B cell (primary cell): ENCODE measurements around the gene MFSD6L. TPM values are rescaled to one million over a fixed set of nuclear protein-coding genes. Genes with fewer than 3 reads are reported as not detected.

Experiments used
- ATAC-seq: fragments of 200-7000 bp; cut with Tn5 transposase; one replicate; pipeline ENCODE4 v1.10.0; 2021; ENCODE audit warnings: low read depth, mild to moderate bottlenecking, moderate number of reproducible peaks, moderate library complexity
- CTCF ChIA-PET: fragments of 350-600 bp; sonication (Branson Sonifier 250); formaldehyde crosslinking; loops from one replicate; lab custom pipeline; 2021; ENCODE audit warnings: antibody characterized with exemption, inconsistent platforms; lab: Charles Lee
- POLR2A ChIA-PET: fragments of 350-600 bp; sonication (Branson Sonifier 250); formaldehyde crosslinking; loops from one replicate; lab custom pipeline; 2021; ENCODE audit warnings: antibody characterized with exemption; lab: Charles Lee
- DNase-seq: peaks from one replicate; pipeline ENCODE4 v3.0.0; 2013
- H2AFZ ChIP-seq: 2 replicates; pipeline ENCODE4 v1.6.1; 2012; ENCODE audit warnings: mild to moderate bottlenecking, low read depth, low read length; ENCODE audit not compliant: insufficient read depth, poor library complexity, severe bottlenecking
- H3K27ac ChIP-seq, 2 donors: 1 replicate in 1 of 2; 2 replicates in 1 of 2; pipeline ENCODE4 v1.5.1; 2012 to 2013; ENCODE audit warnings: low read length in 2 of 2, mild to moderate bottlenecking in 2 of 2, moderate library complexity in 1 of 2
- H3K27me3 ChIP-seq, 4 experiments: fragments of 200-600 bp in 1 of 4; sonication (generic) in 1 of 4; replicated peaks in 1 of 4; 1 replicate in 2 of 4; 2 replicates in 2 of 4; pipeline versions ENCODE4 v1.6.1 to v1.7.0; 2013 to 2016; ENCODE audit warnings: low read length in 3 of 4, mild to moderate bottlenecking in 2 of 4, mixed read lengths in 1 of 4, moderate library complexity in 1 of 4; ENCODE audit not compliant: insufficient read depth in 4 of 4, control insufficient read depth in 3 of 4; ENCODE audit errors: control extremely low read depth in 1 of 4
- H3K36me3 ChIP-seq, 2 experiments: replicated peaks in 1 of 2; 1 replicate in 1 of 2; 2 replicates in 1 of 2; pipeline versions ENCODE4 v1.6.1 to v1.7.1; 2013; ENCODE audit warnings: low read length in 1 of 2; ENCODE audit not compliant: insufficient read depth in 2 of 2, control insufficient read depth in 1 of 2; ENCODE audit errors: control extremely low read depth in 1 of 2, extremely low read depth in 1 of 2
- H3K4me1 ChIP-seq, 2 donors: fragments of 200-600 bp in 1 of 2; sonication (generic) in 1 of 2; 1 replicate in 1 of 2; 2 replicates in 1 of 2; pipeline versions ENCODE4 v1.5.1 to v1.6.1; 2013 to 2017; ENCODE audit warnings: low read length in 2 of 2; ENCODE audit not compliant: control insufficient read depth in 2 of 2, insufficient read depth in 2 of 2
- H3K4me2 ChIP-seq: replicated peaks from 2 replicates; pipeline ENCODE3; 2012; ENCODE audit warnings: mild to moderate bottlenecking, low read depth, low read length; ENCODE audit not compliant: poor library complexity, severe bottlenecking
- H3K4me3 ChIP-seq, 5 experiments: fragments of 200-600 bp in 1 of 5; sonication (generic) in 1 of 5; 1 replicate in 3 of 5; 2 replicates in 2 of 5; pipeline versions ENCODE4 v1.5.1 to v1.7.0; 2011 to 2016; ENCODE audit warnings: low read length in 4 of 5, mild to moderate bottlenecking in 4 of 5, low read depth in 2 of 5, control low read depth in 1 of 5, moderate library complexity in 1 of 5; ENCODE audit not compliant: insufficient read depth in 1 of 5; ENCODE audit errors: control extremely low read depth in 1 of 5, extremely low read depth in 1 of 5
- H3K79me2 ChIP-seq: fragments of 200-600 bp; sonication (generic); one replicate; pipeline ENCODE4 v1.6.0; 2016; ENCODE audit warnings: low read length; ENCODE audit not compliant: control insufficient read depth, insufficient read depth
- H3K9ac ChIP-seq: fragments of 200-600 bp; sonication (generic); 2 replicates; pipeline ENCODE4 v1.6.1; 2017; ENCODE audit warnings: mild to moderate bottlenecking, low read length, moderate library complexity
- H3K9me3 ChIP-seq, 3 donors: one replicate each; pipeline versions ENCODE4 v1.6.1 to v1.7.1; 2013; ENCODE audit warnings: low read length in 2 of 3; ENCODE audit not compliant: control insufficient read depth in 2 of 3, insufficient read depth in 1 of 3; ENCODE audit errors: control extremely low read depth in 1 of 3
- H4K20me1 ChIP-seq: 2 replicates; pipeline ENCODE4 v1.6.0; 2012; ENCODE audit warnings: mild to moderate bottlenecking, low read length; ENCODE audit not compliant: insufficient read depth, control insufficient read depth, poor library complexity, severe bottlenecking
- H3K27ac Mint-ChIP-seq: one replicate; pipeline ENCODE4 v1.8.0; 2021; ENCODE audit warnings: mixed read lengths
- H3K27me3 Mint-ChIP-seq: one replicate; pipeline ENCODE4 v1.8.0; 2021; ENCODE audit warnings: mixed read lengths
- H3K4me1 Mint-ChIP-seq: one replicate; pipeline ENCODE4 v1.8.0; 2021; ENCODE audit warnings: mixed read lengths
- H3K4me3 Mint-ChIP-seq: one replicate; pipeline ENCODE4 v1.8.0; 2021; ENCODE audit warnings: mixed read lengths
- H3K9me3 Mint-ChIP-seq: one replicate; pipeline ENCODE4 v1.8.0; 2022; ENCODE audit warnings: mixed read lengths; ENCODE audit not compliant: insufficient read depth
- EZH2 ChIP-seq: IDR thresholded peaks from 2 replicates; pipeline ENCODE4 v1.6.1; 2012; ENCODE audit warnings: borderline replicate concordance, low read depth, mild to moderate bottlenecking, moderate library complexity, low read length; ENCODE audit not compliant: insufficient read depth, poor library complexity, severe bottlenecking
- WGBS: methylation state at CpG from one replicate; pipeline ENCODE4 v1.1.5; 2013; ENCODE audit warnings: missing lambda C conversion rate; ENCODE audit not compliant: insufficient coverage; 5-methylcytosine and 5-hydroxymethylcytosine counted together
- intact Hi-C: fragments of 100-400 bp; cut with micrococcal nuclease; formaldehyde crosslinking; loops from one replicate; pipeline ENCODE4 v1.10.0; 2022
- polyA plus RNA-seq: library from polyadenylated mRNA; depleted of rRNA; stranded (reverse); fragments of >200 nt; gene quantifications from 2 replicates; pipeline ENCODE4 v1.2.3, GENCODE V29; 2012
- total RNA-seq, 2 donors: library from RNA; stranded (reverse); fragments of 120-200 nt in 1 of 2; gene quantifications; 1 replicate in 1 of 2; 2 replicates in 1 of 2; pipeline versions ENCODE4 v1.2.3 to v1.2.4, GENCODE V29; 2013 to 2022
- TF ChIP-seq, protein P1 (sequence below): fragments of 200-600 bp; IDR thresholded peaks from one replicate; pipeline ENCODE4 v1.8.0; 2022; ENCODE audit warnings: antibody characterized with exemption, mild to moderate bottlenecking

MFSD6L gene
- total and polyA plus RNA-seq, 2 donors (not counting 1 experiment from before 2014, with no cell fraction given): 0.24 to 0.37 TPM

DNA sequence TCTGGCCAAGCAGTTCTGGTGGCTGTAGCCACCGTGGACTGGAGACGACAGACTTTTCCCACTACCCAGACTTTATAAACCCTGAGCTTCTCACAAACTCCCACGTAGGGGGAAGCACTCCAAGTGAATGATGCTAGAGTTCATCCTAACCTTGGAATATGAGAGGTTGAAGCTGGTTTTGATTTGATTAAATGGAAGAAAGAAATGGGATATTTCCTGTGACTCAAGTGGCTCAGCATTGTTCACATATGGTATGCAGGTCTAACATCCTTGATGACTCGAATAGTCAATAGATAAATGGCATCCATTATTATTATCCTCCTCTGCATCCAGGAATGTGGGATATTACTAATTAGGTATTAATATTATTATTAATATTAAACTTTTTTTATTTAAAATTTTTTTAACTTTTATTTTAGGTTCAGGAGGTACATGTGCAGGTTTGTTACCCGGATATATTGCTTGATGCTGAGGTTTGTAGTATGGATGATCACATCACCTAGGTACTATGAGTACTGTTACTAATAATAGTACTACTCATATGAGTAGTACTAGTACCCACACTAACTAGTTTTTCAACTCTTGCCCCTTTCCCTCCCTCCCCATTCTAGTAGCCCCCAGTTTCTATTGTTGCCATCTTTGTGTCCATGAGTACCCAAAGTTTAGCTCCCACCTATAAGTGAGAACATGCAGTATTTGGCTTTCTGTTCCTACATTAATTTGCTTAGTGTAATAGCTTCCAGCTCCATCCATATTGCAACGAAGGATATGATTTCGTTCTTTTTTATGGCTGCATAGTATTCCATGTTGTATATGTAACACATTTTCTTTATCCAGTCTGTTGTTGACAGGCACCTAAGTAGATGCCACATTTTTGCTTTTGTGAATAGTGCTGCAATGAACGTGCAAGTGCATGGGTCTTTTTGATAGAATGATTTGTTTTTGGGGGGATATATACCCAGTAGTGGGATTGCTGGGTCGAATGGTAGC lies 45.4 kb upstream of the MFSD6L start:
- peak overlapping the region; percentile 3 for H3K4me2 ChIP-seq
- DNase-seq (no peak), ATAC-seq (no peak)
- ChIA-PET POLR2A (interaction anchor here (1.6 kb wide), 1 partner anchor 37 kb away, joined by 3 read pairs; no protein-coding TSS in a partner anchor), CTCF (interaction anchor here (1.3 to 2.8 kb wide), 2 partner anchors 12 to 59 kb away, joined by 3 to 9 read pairs; no protein-coding TSS in a partner anchor)
- peak overlapping the region in 1 of 2 donors; percentile 23 for H3K27ac ChIP-seq
- H2AFZ ChIP-seq: no peak overlapping the region
- no peak for TF ChIP-seq EZH2
- TF ChIP-seq, protein P1, sequence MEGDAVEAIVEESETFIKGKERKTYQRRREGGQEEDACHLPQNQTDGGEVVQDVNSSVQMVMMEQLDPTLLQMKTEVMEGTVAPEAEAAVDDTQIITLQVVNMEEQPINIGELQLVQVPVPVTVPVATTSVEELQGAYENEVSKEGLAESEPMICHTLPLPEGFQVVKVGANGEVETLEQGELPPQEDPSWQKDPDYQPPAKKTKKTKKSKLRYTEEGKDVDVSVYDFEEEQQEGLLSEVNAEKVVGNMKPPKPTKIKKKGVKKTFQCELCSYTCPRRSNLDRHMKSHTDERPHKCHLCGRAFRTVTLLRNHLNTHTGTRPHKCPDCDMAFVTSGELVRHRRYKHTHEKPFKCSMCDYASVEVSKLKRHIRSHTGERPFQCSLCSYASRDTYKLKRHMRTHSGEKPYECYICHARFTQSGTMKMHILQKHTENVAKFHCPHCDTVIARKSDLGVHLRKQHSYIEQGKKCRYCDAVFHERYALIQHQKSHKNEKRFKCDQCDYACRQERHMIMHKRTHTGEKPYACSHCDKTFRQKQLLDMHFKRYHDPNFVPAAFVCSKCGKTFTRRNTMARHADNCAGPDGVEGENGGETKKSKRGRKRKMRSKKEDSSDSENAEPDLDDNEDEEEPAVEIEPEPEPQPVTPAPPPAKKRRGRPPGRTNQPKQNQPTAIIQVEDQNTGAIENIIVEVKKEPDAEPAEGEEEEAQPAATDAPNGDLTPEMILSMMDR: no peak
- intact Hi-C loops: no loop called here
- no peak overlapping the region for H3K9ac ChIP-seq
- no peaks in the 10 kb centered on the region for H3K9me3 ChIP-seq
- Mint-ChIP-seq H3K4me1 (peaks cover 22% of the 10 kb centered on the region), H3K4me3 (no peak overlapping the region), H3K27ac (no peak overlapping the region), H3K27me3 (no peaks in the 10 kb centered on the region), H3K9me3 (peaks cover 4% of the 10 kb centered on the region)
- H4K20me1 ChIP-seq: no peaks in the 10 kb centered on the region
- peaks cover 13 to 24% of the 10 kb centered on the region in 2 donors for H3K4me1 ChIP-seq
- no peak overlapping the region for H3K4me3 ChIP-seq
- no peaks in the 10 kb centered on the region for H3K36me3 ChIP-seq
- no peaks in the 10 kb centered on the region for H3K27me3 ChIP-seq
- WGBS: no CpG with 5 or more reads among the region's 9 CpGs
- no peaks in the 10 kb centered on the region for H3K79me2 ChIP-seq
